Activated CD8-positive, alpha-beta memory T cell treated with anti-CD3 and anti-CD28 coated beads, Interleukin-2, amount 50 U/mL, for 24 hours (primary cell): Measurements from ENCODE around the gene RIPPLY1.
A peak's percentile ranks its signal among the peaks of the same experiment; 100 is the strongest.
"Not testable (repeated sequence)": the region's sequence is repeated elsewhere in the genome, so short reads cannot be mapped to it uniquely, and the experiment has no call there.

ENCODE experiments used
- DNase-seq: peaks from one replicate; pipeline ENCODE4 v3.0.0-alpha.2; 2020; ENCODE audit errors: extremely low read depth

RIPPLY1 gene

DNA sequence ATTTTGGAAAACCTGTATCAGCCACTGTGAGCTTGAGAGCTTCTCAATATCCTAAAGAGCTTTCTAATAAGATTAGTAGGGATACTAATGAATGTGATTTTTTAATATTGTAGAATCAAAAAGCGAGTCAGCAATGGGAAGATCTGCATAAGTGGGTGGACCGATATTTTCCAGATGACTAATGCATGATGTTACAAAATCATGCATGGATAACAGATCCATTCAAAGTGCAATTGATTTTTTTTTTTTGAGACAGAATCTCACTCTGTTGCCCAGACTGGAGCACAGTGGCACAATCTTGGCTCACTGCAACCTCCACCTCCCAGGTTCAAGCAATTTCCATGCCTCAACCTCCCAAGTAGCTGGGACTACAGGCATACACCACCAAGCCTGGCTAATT lies 9.7 kb upstream of the RIPPLY1 start:
- no peak for DNase-seq

DNA sequence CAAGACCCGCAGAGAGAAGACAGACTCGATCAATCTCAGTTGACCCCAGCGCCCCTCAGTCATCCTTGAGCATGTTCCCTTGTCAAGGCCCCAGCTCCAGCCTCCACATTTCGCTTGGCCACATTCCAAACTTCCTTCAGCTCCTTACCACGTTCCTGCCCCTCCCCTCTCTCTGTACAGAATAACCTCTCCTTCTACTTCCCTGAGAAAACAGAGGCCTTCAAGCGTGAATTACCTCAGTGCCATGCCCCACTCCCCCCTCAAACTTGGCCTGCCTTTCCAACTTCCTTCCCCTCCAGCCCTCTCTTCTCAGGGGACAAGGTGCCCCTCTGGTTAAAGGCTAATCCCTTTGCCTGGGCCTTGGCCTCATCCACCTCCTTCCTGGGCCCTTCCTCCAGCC lies 3.2 kb upstream of the RIPPLY1 start:
- DNase-seq, result no peak

DNA sequence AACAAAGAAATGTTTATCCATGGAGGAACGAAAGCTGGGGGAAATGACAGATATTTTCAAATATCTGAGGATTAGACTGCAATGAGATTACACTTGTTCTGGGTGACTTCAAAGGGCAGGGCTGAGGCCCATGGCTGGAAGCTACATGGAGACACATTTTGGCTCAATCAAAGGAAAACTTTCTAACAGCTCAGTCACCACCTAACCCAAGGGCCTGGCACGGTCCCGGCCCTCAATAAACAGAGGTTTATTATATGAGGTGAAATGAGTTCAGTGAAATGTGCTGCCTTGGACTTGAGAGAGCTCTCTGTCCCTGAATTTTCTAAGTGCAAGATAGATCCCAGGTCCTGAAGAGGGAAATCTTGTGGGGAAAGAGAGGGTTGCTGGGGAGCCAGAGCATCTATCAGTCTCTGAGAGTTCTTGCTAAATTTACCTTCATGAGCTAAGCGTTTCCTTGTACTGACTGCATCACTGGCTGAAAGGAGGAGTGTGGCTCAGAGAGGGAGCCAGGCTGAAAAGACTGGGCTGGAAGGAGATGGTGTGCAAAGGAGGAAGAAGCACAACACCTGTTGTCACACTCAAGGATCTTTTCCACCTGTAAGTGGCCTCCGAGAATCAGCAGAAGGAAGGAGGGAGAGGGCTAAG lies 2.0 kb upstream of the RIPPLY1 start:
- DNase-seq, result no peak

DNA sequence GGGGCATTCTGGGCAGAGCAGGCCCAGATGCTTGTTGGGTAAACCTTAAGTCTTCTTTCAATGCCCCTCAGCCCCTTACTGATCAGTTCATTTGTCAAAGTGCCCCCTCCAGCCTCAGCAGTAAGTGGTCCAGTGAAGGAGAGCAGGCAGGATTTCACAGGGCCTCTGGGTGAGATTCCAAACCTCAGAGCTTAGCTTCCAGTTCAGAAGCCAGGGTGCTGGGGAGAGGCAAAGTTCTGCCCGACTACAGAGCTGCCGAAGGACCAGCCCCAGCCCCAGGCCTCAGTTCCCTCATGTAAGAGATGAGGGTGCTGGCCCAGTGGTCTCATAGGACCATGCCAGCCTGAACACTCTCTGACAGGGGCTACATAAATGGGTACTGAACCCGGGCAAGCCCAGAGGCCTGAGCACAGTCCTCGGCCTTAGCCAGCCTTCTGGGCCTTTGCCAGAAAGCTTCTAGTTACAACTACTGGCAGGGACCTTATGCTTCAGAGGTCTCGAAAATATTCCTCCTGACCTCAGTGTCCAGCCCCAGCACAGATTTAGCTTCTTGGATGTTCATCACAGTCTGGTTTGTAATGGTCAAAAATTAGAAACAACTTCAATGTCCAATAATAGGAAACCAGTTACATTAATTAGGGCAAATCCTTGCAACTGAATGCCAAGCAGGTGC lies 851 bp upstream of the RIPPLY1 start:
- no peak for DNase-seq

DNA sequence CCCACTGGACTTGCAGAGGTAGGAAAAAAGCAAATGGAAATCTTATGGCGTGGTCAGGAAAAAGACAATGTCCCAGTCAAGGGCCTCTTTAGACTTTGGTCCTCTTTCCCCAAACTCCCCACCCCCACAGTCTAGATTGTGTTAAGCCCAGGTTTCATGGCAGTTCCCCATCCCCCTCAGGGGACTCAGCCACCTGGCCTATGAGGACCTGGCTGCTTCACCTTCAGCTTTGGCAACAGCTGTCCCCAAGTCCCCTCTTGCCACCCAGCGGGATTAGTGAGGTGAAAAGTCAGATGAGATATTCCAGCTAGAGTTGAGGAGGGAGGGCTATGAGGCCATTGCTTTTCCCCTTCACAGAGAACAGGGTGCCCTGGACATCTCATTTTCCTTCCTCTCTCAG lies 457 bp downstream of the RIPPLY1 start:
- DNase-seq, result no peak

DNA sequence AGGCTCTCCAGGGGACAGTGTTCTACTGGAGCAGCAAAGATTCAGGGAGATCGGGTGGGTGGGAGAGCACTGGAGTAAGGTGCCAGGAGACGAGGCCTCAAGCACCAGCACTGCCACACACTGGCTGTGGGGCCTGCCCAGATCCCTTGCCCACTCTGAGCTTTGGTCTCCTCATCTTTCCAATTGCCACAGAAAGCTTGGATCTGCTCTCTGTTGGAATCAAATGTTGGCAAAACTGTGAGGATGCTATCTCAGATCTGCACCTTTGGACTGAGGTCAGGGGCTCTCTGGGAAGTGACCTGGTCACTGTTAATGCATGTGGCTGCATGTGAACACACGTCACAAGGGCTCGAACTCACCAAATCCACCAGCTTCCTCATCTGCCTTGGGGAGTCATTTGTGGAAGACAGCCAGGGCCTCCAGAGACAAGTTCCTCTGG lies 1.3 kb downstream of the RIPPLY1 start:
- no peak for DNase-seq

DNA sequence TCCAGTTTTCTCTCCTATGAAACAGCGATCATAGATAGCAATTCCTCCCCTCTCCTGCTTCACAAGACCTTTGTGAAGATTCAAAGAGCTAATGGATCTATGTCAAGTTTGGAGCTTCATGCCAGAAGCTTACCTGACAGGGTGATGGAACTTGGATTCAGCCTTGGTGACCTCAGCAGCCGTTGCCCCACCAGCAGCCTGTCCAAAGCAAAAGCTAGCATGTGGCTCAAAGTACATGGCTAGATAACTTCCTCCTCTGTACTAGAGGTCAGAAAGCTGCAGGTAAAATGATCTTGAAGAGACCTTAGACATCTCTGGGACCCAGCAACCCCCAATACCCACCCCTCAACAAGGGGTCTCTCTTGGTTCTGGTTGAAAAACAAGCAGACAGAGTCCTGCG lies 1.8 kb downstream of the RIPPLY1 start:
- DNase-seq, result no peak

DNA sequence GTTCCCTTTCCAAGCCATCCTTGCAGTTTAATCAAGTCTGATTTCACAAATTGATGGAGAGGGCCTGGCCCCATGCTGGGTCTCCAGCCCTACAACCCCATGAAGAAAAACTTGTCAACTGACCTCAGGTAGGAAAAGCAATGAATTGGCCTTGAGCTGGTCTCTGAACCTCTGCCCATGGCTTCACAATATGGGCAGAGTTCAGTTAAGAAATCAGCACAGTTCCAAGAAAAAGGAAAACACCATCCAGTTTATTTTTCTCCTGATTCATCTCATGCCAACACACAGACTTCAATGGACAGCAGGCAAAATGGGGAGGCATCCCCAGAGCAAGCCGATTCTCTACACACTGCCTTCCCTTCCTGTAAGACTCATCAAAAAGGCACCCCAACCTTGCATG lies 3.3 kb downstream of the RIPPLY1 start:
- DNase-seq, result no peak

DNA sequence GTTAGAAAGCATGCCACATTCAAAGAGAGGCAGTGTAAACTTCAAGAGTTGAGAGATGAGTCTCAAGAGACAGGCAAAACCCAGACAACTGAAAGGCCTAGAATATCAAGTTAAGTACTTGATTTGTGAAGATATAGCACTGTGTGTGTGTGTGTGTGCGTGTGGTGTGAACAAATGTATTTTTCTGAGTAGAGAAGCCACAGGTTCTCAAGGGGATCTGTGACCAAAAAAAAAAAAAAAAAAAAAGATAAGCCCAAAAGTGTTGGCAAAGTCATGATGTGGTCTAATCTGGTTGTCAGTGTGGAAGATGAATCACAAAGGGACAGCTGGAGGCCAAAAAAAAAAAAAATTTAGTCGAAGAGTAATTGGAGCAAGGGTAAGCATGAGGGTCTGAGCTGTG lies 3.9 kb downstream of the RIPPLY1 start:
- DNase-seq, result no peak

DNA sequence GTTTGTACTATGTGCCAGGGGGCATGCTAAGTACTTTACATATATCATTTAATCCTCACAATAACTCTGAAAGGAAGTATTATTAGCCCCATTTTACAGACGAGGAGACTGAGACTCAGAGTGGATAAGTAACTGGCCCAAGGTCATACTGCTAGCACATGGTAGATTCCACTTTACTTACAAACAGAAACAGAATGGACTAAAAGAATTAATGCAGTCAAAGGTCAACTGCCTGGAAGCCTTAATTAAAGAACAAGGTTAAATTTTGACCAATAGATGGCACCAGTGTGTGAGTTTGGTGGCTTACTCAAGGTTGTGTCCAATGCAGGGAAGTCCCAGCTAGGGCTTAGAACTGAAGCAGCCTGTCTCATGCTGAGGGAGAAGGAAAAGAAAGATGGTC lies 4.7 kb downstream of the RIPPLY1 start:
- no peak for DNase-seq

DNA sequence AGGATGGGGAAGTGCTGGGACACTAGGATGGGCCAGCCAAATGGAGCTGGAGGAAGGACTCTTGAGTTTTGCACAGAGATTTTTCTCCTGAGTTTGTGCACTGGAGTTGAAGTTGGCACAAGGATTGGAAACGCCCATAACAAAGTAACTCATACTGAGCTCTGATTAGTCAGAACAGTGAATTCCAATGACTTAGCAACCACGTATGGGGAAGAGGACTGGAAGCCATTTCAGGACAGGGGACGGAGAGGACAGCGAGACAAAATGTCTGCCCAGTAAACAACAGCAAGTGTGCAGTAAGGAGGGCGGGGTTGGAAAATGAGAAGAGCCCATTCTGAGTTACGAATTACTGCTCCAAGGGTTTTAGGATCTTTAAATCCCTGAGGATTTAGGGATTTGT lies 5.9 kb downstream of the RIPPLY1 start:
- DNase-seq, result no peak

DNA sequence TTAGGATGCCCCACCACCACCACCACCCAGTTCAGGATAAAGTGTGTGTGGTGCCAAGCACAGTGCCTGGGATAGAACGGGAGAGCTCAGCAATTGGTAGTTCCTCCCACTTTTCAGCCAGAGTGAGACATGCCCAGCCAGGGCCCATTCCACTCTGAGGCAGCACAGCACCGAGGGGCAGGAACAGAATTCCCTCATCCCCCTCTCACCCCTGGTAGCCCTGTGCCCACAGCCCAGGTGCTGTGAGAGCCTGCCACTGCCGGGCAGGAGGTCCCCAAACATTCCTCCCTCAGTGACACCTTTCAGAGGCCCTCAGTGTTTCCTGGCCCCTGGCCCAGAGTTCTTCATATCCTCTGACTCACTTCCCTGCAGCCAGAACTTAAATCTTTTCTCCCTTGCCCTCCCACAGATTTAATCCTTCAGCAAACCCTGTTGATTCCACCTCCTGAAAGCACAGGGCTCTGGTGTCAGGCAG lies 8.1 kb downstream of the RIPPLY1 start:
- DNase-seq, result no peak

DNA sequence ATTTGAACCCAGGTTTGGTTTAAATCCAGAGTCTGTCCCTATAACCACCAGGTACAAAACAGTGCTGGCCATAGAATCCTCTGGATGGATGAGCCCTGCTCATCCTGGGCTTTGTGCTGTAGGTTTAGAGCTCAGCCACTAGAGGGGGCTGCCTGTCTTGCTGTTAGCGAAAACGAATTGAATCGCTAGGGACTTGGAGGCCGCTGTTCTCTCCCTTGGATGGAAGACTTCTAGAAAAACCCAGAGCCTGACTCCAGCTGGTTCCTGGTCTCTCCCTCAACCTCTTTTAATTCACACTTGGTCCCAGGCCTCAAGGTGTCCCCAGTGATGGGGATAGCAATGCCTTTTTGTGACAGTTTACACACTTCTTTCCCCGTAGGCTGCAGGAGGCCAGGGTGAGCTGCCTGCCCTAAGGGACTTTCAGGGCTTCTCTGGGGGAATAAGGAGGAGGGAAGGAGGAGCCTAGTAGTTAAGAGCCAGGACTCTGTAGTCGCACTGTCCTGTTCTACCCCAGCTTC lies 8.7 kb downstream of the RIPPLY1 start:
- DNase-seq, result peak; percentile 1

DNA sequence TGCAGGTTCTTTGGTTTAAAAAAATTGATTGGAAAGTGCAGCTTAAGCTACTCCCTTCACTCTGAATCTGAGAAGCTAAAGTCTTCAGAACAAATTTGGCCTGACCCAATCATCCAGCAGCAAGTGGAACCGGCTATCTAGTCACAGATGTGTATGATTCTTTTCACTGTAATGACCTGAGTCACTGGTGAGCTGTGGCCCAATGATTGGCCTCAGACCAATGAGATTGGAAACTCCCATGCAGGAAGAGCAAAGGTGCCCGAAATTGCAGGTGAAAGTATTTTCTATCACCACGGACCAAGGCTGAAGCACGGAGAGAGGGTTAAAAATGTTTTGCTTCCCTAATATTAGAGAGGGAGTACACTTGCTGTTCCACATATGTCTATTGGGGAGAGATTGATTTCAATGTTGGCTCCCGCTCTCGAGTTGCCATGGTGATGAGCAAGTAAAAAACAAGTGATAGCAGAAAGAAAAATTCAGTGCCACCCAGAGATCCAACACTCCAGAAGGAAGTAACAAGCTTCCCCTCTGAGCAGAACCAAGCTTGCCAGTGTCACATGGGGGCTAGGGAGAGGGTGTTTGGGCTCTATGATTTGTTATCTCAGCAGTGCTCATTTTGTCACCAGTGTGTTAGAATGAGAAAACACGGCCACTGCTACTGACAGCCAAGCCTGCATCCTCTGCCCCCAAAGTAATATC lies 11.2 kb downstream of the RIPPLY1 start:
- DNase-seq, result no peak

DNA sequence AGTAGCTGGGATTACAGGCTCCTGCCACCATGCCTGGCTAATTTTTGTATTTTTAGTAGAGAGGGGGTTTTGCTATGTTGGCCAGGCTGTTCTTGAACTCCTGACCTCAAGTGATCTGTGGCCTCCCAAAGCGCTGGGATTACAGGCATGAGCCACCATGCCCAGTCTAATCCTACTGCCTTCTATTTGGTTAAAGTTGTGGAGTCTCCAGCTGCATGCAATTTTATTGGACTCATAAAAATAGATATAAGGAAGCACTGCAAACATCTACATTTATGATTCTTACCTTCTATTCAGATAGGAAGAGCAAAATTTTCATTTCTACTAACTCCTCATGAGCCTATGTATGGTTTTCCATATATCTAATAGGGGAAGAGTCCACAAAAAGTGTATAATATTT lies 13.7 kb downstream of the RIPPLY1 start:
- DNase-seq, result no peak

DNA sequence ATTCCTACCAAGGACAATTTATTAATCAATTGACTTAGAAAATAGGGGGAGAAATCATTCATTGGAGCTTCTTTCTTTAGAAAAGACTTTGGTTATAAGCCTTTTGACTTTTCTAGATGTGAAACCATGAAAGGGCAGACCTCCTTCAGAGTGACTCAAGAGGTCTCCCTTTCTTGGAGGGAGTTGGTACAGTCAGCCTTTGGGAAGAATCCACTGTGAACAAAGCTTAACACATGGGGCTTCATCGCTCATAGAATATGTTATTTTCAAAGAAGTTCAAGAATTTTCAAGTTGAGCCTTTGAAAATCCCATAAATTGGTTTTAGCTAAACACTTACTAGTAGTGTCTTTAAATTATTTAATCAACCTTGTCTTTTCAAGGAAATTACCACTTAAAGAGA lies 28.0 kb downstream of the RIPPLY1 start:
- DNase-seq, result no peak

DNA sequence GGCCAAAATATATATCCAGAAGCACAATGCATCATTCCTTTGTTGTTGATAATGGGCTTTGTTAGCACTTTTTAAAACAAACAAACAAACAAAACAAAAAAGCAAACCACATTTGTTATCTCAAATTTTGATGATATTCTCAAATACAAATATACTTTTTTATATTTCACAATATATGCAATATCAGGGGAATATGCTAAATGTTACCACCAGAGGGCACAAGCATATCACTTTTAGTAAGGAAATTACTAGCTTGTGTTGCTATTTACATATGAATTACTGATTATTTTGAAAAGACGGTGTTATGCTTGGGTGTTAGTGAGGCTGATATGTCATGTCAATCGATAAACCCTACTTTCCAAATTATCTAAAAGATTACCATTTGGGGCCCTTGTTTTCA lies 29.1 kb downstream of the RIPPLY1 start:
- no peak for DNase-seq

DNA sequence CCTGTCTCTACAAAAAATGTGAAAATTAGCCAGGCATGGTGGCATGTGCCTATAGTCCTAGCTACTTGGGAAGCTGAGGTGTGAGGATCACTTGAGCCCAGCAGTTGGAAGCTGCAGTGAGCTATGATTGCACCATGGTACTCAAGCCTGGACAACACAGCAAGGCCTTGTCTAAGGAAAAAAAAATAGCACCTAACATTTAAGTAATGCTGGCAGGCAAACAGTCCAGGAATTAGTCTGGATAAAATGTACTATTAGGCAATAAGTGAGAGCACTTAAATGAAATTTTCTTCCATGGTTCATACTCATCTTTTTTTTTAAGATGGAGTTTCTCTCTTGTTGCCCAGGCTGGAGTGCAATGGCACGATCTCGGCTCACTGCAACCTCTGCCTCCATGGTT lies 30.3 kb downstream of the RIPPLY1 start:
- not testable (repeated sequence) for DNase-seq

DNA sequence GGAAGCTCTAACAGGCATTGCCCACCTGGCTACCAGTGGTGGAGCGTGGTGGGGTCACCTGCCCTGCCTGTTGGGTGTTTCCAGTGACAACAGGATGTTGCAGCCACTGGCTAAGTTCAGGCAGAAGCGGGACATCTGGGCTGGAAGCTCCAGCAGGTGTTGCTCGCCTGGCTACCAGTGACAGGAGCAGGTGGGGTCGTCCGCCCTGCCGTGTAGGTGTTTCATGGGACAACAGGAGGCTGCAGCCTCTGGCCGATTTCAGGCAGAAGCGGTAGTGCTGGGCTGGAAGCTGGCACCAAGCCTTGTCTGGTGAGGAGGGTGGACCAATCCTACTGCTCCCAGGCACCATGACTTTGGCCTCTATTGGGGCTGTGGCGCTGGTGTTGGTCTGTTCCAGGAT lies 39.4 kb downstream of the RIPPLY1 start:
- no peak for DNase-seq

DNA sequence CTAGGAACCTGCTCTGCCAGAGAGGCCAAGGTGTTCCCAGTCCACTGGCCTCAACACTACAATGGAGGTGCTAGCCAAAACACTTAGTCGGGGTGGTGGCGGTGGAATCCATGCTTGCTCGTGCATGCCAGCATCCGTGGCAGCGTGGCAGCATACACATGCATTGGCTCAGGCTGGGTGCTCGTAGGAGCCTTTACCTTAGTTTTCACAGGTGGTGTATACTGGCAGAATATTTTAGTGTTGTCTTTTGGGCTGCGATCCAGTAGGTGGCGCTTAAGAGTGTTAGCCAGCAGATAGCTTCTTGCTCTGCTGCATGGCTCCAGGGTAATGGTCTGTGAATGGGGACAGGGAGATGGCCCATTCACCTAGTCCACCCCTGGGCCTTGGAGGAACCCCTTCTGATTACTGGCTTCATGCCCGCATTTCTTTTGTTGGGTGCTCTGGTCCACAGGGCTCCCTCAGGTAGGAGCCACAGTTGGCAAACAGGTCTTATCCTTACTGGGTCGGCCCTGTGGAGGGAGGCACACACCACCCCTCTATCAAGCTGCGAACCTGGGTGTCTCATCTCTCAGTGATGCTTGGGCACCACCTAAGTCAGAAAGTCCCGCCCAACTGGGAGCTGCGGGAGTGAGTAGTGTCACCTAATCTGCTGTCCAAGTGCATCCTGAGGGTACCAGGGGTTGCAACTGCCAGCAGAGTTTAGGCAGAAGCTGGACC lies 40.0 kb downstream of the RIPPLY1 start:
- DNase-seq, result no peak
